NCI-H460 (cell line): ENCODE measurements around the gene FAM83F. TPM values are rescaled to one million over a fixed set of nuclear protein-coding genes. Genes with fewer than 3 reads are reported as not detected.
"Not testable (repeated sequence)": the region's sequence is repeated elsewhere in the genome, so short reads cannot be mapped to it uniquely, and the experiment has no call there.

Experiments
- DNase-seq: peaks from one replicate; pipeline ENCODE4 v3.0.0-alpha.2; 2016; ENCODE audit warnings: low read depth; ENCODE audit errors: extremely low read depth
- polyA plus RNA-seq: library from polyadenylated mRNA; depleted of rRNA; stranded (reverse); fragments of >200 nt; gene quantifications from 2 replicates; pipeline ENCODE4 v1.2.3, GENCODE V29; 2014; cell fraction: nucleus; rRNA removed
- total RNA-seq: library from RNA; depleted of rRNA; stranded (reverse); fragments of >200 nt; shearing (Covaris generic); gene quantifications from 2 replicates; pipeline ENCODE4 v1.2.3, GENCODE V29; 2014; rRNA removed

Gene FAM83F
- total RNA-seq, result 0.07 and 0.09 TPM in 2 replicates
- polyA plus RNA-seq, result 0.07 TPM in 1 of 2 replicates, not detected in the other

GRCh38 chr22:39994566-39995392 is at the start of gene FAM83F:
FAM83F (plus strand) TSS chr22:39994954; CDS start chr22:39995043, 89 bp downstream.
- no peak for DNase-seq

- no peak for DNase-seq
Observed at GRCh38 chr22:39946126-39946502, 48.6 kb upstream of the FAM83F start.

GRCh38 chr22:39946503-39947219 is 48.1 kb upstream of the FAM83F start:
- DNase-seq, result no peak

GRCh38 chr22:39947220-39948216 is 47.2 kb upstream of the FAM83F start:
- DNase-seq, result no peak

- DNase-seq, result no peak
Observed at GRCh38 chr22:39949964-39950737, 44.6 kb upstream of the FAM83F start.

GRCh38 chr22:39951603-39952293 is 43.0 kb upstream of the FAM83F start:
- DNase-seq, result not testable (repeated sequence)

GRCh38 chr22:39952347-39952746 is 42.4 kb upstream of the FAM83F start:
- no peak for DNase-seq

- DNase-seq, result no peak
Observed at GRCh38 chr22:39953101-39953500, 41.7 kb upstream of the FAM83F start.

GRCh38 chr22:39954584-39955055 is 40.1 kb upstream of the FAM83F start:
- no peak for DNase-seq

- no peak for DNase-seq
Observed at GRCh38 chr22:39955675-39956074, 39.1 kb upstream of the FAM83F start.

- DNase-seq, result no peak
Observed at GRCh38 chr22:39956932-39957664, 37.7 kb upstream of the FAM83F start.

- DNase-seq, result no peak
Observed at GRCh38 chr22:39958009-39958711, 36.6 kb upstream of the FAM83F start.

GRCh38 chr22:39958949-39959639 is 35.7 kb upstream of the FAM83F start:
- no peak for DNase-seq

GRCh38 chr22:39959640-39960447 is 34.9 kb upstream of the FAM83F start, which contains the start of gene TMA7B:
TMA7B (plus strand) TSS chr22:39960397; CDS start chr22:39964375, 3,978 bp downstream.
- DNase-seq, result no peak

GRCh38 chr22:39960791-39961746 is 33.7 kb upstream of the FAM83F start:
- peak; percentile 41 for DNase-seq
